Activated naive CD4-positive, alpha-beta T cell treated with Interleukin-2 at 50 U/mL for 16 hours (primary cell): Measurements from ENCODE around the gene ZBTB2.

ENCODE experiments used
- DNase-seq: peaks from one replicate; pipeline ENCODE4 v3.0.0-alpha.2; 2020

ZBTB2 gene

DNA sequence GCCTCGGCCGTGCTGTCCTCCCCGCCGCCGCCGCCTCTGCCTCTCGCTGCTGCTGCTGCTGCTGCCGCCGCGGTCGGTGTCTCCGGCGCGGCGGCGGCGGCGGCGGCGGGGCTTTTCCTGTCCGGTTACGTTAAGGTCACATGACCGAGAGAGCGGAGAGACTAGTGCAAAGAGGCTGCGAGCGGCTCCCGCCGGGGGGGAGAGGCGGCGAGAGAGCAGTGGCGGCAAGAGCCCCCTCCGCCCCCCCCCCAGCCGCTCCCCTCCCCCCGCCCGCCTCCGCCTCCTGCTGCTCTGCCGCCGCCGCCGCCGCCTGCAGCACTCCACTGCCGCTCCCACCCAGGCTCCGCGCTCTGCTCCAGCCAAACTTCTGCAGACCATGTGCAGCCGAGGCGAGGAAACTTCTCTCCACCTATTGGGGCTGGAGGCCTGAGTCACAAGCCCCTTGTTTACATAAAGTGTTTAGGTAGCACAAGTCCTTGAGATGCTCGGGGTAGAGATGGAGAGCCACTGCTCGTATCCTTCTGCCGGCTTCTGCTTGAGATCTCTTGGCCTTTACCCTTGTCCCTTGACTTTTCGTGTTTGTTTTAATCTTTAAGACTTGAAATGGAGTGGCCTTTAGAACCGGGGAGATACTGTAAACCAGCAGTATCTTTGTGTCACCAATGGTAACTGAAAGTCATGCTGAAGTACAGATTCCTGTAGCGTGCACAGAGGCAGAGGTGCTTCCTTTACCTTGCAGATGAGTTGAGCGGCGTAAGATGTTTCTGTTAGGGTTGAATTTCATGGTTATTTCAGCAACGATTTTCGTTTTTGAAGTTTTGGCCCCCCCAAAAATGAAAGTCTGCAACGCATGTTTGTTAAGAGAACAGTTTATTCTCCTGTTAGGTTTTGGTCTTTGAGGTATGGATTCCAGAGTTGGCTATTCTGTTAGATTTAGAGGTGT lies at the start of gene ZBTB2:
ZBTB2 (minus strand) TSS at position 89 of the 943 bp plus-strand sequence. CDS start 17,922 bp downstream, outside the sequence.
- peak; percentile 67 for DNase-seq

- no peak for DNase-seq
Observed at GRCh38 chr6:151440930-151441329, 49.6 kb upstream of the ZBTB2 start.

- DNase-seq, result no peak
Observed at GRCh38 chr6:151440498-151440897, 49.1 kb upstream of the ZBTB2 start.

- no peak for DNase-seq
Observed at GRCh38 chr6:151437401-151437800, 46.0 kb upstream of the ZBTB2 start.

- DNase-seq, result no peak
Observed at GRCh38 chr6:151436802-151437201, 45.4 kb upstream of the ZBTB2 start.

DNA sequence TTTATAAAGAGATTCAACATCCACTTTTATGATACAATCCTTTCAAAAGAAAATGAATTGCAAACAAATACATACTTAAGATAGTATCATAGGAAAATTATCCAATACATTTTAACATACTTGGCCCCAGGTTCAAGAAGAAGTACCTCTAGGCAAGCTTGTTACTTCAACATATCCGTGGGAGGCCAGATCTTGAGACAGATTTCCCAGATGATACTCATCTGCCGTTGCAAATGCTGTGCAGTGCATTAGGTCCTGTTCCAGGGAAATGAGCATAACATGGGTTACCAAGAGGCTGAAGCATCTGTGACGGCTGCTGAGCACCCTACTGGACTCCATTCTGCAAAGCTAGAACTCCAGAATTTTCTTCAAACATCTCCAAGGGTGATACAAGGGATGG lies 44.9 kb upstream of the ZBTB2 start:
- no peak for DNase-seq

- DNase-seq, result no peak
Observed at GRCh38 chr6:151434369-151434768, 43.0 kb upstream of the ZBTB2 start.

DNA sequence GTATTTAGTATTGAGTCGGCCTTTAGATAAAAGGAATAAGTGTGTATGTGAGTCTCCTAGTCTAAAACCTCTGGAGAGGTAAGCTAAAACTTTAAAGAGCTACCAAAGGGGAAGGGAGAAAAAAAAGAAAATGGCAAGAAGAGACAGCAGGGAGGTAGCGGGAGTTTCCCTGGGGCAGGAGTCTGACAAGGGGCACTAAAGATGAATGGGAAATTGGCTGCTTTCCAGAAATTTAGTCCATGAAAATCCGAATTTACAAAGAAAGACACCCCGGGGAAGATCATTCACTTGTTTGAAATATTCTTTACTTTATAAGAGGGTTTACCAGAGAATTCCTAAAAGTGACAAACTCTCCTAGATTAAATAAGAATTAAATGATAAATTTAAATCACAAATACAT lies 41.3 kb upstream of the ZBTB2 start:
- no peak for DNase-seq

DNA sequence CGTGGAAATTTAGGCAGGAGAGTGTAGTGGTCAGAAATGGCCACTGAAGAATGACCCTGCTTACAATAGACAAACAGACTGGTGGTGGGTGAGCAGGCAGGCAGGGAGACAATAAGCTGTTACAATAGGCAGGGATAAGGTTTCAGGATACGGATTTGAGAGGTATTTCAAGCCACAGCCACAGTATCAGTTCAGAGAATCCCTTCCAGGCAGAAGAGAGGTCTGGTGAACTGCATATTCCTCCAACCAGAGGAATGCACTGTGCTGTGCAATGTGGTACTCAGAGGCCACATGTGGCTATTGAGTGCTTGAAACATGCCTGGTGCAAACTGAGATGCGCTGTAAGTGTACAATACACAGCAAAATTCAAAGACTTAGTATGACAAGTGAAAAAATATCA lies 40.0 kb upstream of the ZBTB2 start:
- no peak for DNase-seq

- no peak for DNase-seq
Observed at GRCh38 chr6:151430886-151431285, 39.5 kb upstream of the ZBTB2 start.

GRCh38 chr6:151428093-151428735 lies 36.9 kb upstream of the ZBTB2 start:
- DNase-seq, result no peak

GRCh38 chr6:151425561-151425960 lies 34.2 kb upstream of the ZBTB2 start:
- no peak for DNase-seq

DNA sequence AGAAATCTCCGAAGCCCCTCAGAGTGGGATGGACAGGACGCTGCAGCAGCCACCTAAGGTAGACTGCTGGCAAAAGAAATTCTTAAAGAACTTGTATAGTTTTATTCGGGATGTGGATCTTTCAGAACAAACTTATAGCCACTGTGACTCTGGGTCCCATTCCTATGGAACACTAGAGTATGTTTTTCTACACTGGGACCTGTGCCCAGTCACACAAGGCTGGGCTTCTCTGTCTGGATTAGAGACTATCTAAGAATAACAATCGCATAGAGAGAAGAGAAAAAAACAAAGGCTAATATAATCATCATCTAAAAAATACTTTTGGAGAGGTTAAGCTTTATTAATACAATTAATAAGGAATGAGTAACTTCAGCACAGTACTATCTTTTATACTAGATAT lies 31.6 kb upstream of the ZBTB2 start:
- DNase-seq, result no peak

GRCh38 chr6:151417477-151417876 lies 26.1 kb upstream of the ZBTB2 start:
- DNase-seq, result no peak

DNA sequence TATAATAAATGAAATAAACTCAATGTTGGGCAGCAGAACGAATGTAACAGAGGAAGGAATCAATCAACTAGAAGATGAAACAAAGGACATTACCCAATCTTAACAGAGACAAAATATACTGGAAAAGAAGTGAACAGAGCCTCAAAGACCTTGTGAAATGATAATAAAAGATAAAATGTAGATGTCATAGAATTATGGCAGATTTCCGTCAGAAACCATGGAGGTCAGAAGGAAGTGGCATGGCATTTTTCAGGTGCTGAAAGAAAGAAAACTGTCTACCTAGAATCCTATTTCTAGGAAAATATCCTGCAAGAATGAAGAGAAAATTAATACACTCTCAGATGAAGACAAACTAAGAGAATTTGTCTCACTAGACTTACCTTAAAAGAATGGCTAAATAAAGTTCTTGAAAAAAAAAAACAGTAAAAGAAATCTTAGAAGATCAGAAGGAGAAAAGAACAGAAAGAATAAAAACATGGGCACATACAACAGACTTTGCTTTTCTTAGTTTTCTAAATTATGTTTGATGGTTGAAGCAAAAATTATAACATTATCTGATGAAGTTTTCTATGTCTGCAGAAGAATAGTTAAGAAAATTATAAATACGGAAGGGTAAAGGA lies 23.4 kb upstream of the ZBTB2 start:
- no peak for DNase-seq

DNA sequence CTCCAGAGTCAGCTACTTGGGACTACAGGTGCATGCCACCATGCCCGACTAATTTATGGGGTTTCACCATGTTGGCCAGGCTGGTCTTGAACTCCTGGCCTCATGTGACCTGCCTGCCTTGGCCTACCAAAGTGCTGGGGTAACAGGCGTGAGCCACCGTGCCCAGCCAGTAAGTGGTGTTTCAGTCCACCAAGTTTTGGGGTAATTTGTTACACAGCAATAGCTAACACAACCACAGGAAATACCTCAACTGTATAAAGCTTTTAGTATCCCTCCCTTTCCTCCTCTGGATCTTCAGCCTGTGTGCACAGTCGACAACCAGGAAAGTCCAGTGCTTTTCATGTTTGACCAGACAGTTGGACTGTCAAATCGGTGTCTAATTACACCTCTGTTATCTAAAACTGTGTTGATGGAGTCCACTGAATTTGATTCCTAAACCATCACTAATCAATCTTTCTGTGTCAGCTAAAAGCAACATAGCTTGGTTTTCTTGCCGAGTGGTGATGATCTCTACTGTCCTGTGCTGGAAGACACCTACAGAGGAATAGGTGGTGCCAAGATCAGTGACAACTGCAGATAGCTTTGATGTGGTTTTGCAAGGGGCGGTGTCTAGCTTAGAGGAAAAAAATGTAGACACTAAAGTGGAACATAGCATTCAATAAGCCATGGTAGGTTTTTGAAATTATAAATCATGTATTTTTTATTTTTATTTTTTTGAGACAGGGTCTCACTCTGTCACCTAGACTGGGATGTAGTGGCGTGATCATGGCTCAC lies 22.2 kb upstream of the ZBTB2 start:
- DNase-seq, result peak; percentile 59

GRCh38 chr6:151412909-151413308 lies 21.6 kb upstream of the ZBTB2 start:
- no peak for DNase-seq

GRCh38 chr6:151409679-151410078 lies 18.3 kb upstream of the ZBTB2 start:
- DNase-seq, result no peak

- DNase-seq, result no peak
Observed at GRCh38 chr6:151409260-151409659, 17.9 kb upstream of the ZBTB2 start.

GRCh38 chr6:151408858-151409257 lies 17.5 kb upstream of the ZBTB2 start:
- DNase-seq, result no peak

DNA sequence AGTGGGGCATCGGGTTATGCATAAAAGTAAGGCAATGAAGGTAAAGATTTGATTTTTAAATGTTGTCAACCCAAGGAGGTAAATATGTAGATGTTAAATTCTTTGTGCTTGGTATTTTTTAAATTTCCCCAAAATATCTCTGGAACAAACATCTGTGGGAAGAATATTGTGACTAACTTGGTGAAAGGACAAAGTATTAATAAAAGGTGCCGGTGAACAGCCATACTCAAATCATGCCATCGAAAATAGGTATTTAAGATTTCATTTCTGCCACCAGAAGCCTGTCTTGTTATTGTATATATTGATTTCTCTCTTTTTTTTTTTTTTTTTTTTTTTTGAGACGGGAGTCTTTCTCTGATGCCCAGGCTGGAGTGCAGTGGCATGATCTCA lies 12.6 kb upstream of the ZBTB2 start:
- DNase-seq, result no peak

- no peak for DNase-seq
Observed at GRCh38 chr6:151402228-151402627, 10.9 kb upstream of the ZBTB2 start.

GRCh38 chr6:151400473-151400872 lies 9.1 kb upstream of the ZBTB2 start:
- DNase-seq, result no peak
